ENCODE results near the gene KNTC1. TPM values are rescaled to one million over a fixed set of nuclear protein-coding genes. Genes with fewer than 3 reads are reported as not detected.

The KNTC1 gene
- total and polyA plus RNA-seq, 2 of the 8 experiments (the other 6 are each of a cell fraction or from before 2014, with no cell fraction given) = 52.7 to 80.2 TPM

- Histone ChIP-seq H2AK5ac (ENCODE audit: low read depth, low read length) (no peak overlapping the region), H3K79me1 (ENCODE audit: low read depth, low read length) (no peaks in the 10 kb centered on the region), H3K27me3 (replicated peaks in 1 of 4; ENCODE audit: control insufficient read depth in 3 of 4, extremely low read depth in 1 of 4, insufficient read depth in 3 of 4, low read length in 3 of 4) (no peaks in the 10 kb centered on the region), H3K4ac (replicated peaks; ENCODE audit: insufficient read length, low read depth, low read length) (no peak overlapping the region), H4K20me1 (replicated peaks in 1 of 2; ENCODE audit: control insufficient read depth in 1 of 2, insufficient read depth in 2 of 2, low read length in 2 of 2) (no peaks in the 10 kb centered on the region), H3K27ac (ENCODE audit: low read depth, low read length) (no peak overlapping the region), H3K4me2 (ENCODE audit: insufficient read depth in 1 of 2, low read depth in 2 of 2, low read length in 2 of 2) (no peak overlapping the region), H3K23ac (ENCODE audit: insufficient read length) (no peak overlapping the region), H4K8ac (ENCODE audit: extremely low read depth, insufficient read depth, low read length) (no peak overlapping the region), H2BK120ac (replicated peaks; ENCODE audit: low read depth, low read length) (no peak overlapping the region), H2BK15ac (ENCODE audit: low read length) (no peak overlapping the region), H3K4me1 (replicated peaks in 1 of 4; ENCODE audit: control insufficient read depth in 3 of 4, insufficient read depth in 4 of 4, low read length in 3 of 4) (peaks cover 0 to 7% (median 0%) of the 10 kb centered on the region in 4 experiments; a peak in 4 of 7 replicates), H2BK20ac (ENCODE audit: low read length) (no peak overlapping the region), H3K56ac (replicated peaks; ENCODE audit: insufficient read length, low read depth, low read length) (no peak overlapping the region), H3K4me3 (ENCODE audit: extremely low read depth in 1 of 4, insufficient read depth in 2 of 4, low read depth in 3 of 4, low read length in 4 of 4) (no peak overlapping the region), H4K91ac (replicated peaks; ENCODE audit: insufficient read length, low read length) (no peak overlapping the region), H3K23me2 (ENCODE audit: low read depth, low read length) (no peaks in the 10 kb centered on the region), H2AFZ (ENCODE audit: low read length) (no peak overlapping the region), H3K36me3 (ENCODE audit: control insufficient read depth in 2 of 4, insufficient read depth in 4 of 4, low read length in 3 of 4) (no peaks in the 10 kb centered on the region), H3K18ac (ENCODE audit: extremely low read depth, low read length) (no peak overlapping the region), H3K14ac (ENCODE audit: insufficient read length) (no peak overlapping the region), H3K79me2 (ENCODE audit: control insufficient read depth in 1 of 2, insufficient read depth in 2 of 2, low read length in 2 of 2) (no peaks in the 10 kb centered on the region), H4K5ac (ENCODE audit: insufficient read length, low read depth, low read length) (no peak overlapping the region), H2BK12ac (ENCODE audit: low read depth, low read length) (no peak overlapping the region), H3K9ac (replicated peaks in 1 of 4; ENCODE audit: extremely low read depth in 1 of 4, low read depth in 3 of 4, low read length in 3 of 4) (no peak overlapping the region), H3K9me3 (ENCODE audit: insufficient read depth in 2 of 2, low read depth in 1 of 2, low read length in 1 of 2) (no peaks in the 10 kb centered on the region), H2BK5ac (ENCODE audit: low read depth, low read length) (no peak overlapping the region)
- DNase-seq (ENCODE audit: low read depth in 1 of 2, low spot score in 2 of 2) (no peak), FAIRE-seq (no peak)
- ChIA-PET CTCF (ENCODE audit: partially characterized antibody) (interaction anchor here (0.7 to 4.9 kb wide), 2 partner anchors 17 to 33 kb away, joined by 3 to 16 read pairs; no protein-coding TSS in a partner anchor), POLR2A (ENCODE audit: partially characterized antibody) (interaction anchor here (0.6 to 1.3 kb wide), 4 partner anchors 10 to 187 kb away, joined by 3 to 4 read pairs (median 3); partner anchors contain the start of gene DENR)
- no peak for TF ChIP-seq BCL11A (IDR thresholded peaks at IDR 0.05; ENCODE audit: low read depth in 2 of 2, low read length in 2 of 2)
- TF ChIP-seq KDM4A (IDR thresholded peaks at IDR 0.05; ENCODE audit: low read depth, low read length, severe bottlenecking) = no peak
- TF ChIP-seq POLR2AphosphoS5 (IDR thresholded peaks at IDR 0.05; ENCODE audit: low read depth, low read length) = no peak
- TF ChIP-seq USF2 (IDR thresholded peaks at IDR 0.05; ENCODE audit: low read length) = no peak
- WGBS, 2 experiments (ENCODE audit: extremely low coverage in 1 of 2, insufficient coverage in 1 of 2, insufficient read length in 1 of 2, insufficient replicate concordance in 2 of 2, low coverage in 1 of 2, low lambda C conversion rate in 2 of 2, missing lambda C conversion rate in 1 of 2) = 90% methylated on average over 7 of the region's 7 CpGs; no CpG with 5 or more reads in 1 of the 2 experiments
Measured at GRCh38 chr12:122643207-122643805, 116.3 kb downstream of the KNTC1 start.
